CD8-positive, alpha-beta memory T cell (primary cell): Measurements from ENCODE around the gene UBXN10. TPM values are rescaled to one million over a fixed set of nuclear protein-coding genes. Genes with fewer than 3 reads are reported as not detected.

Experiments
- CTCF ChIA-PET: fragments of 350-600 bp; sonication (Branson Sonifier 250); formaldehyde crosslinking; loops from one replicate; lab custom pipeline; 2021; ENCODE audit warnings: antibody characterized with exemption; lab: Charles Lee
- POLR2A ChIA-PET: fragments of 350-600 bp; sonication (Branson Sonifier 250); formaldehyde crosslinking; loops from one replicate; lab custom pipeline; 2021; ENCODE audit warnings: antibody characterized with exemption; lab: Charles Lee
- DNase-seq, 5 donors: peaks; one replicate each; pipeline versions ENCODE4 v3.0.0 to v3.0.0-alpha.2; 2020 to 2022; ENCODE audit warnings: mixed read lengths in 1 of 5
- H3K27ac ChIP-seq: one replicate; pipeline ENCODE4 v1.7.0; 2013; ENCODE audit warnings: low read depth, mild to moderate bottlenecking, low read length, moderate library complexity
- H3K27me3 ChIP-seq: 2 replicates; pipeline ENCODE4 v1.7.0; 2013; ENCODE audit warnings: low read length, mild to moderate bottlenecking; ENCODE audit not compliant: insufficient read depth, poor library complexity, severe bottlenecking
- H3K36me3 ChIP-seq: 2 replicates; pipeline ENCODE4 v1.7.0; 2013; ENCODE audit warnings: mild to moderate bottlenecking, low read length, moderate library complexity; ENCODE audit not compliant: insufficient read depth
- H3K4me1 ChIP-seq: 2 replicates; pipeline ENCODE4 v1.7.0; 2013; ENCODE audit warnings: mild to moderate bottlenecking, low read length, moderate library complexity; ENCODE audit not compliant: insufficient read depth
- H3K4me3 ChIP-seq: 2 replicates; pipeline ENCODE4 v1.7.0; 2013; ENCODE audit warnings: mild to moderate bottlenecking, low read length
- H3K9me3 ChIP-seq: 2 replicates; pipeline ENCODE4 v1.7.0; 2013; ENCODE audit warnings: mild to moderate bottlenecking, low read length
- H3K27ac Mint-ChIP-seq, 8 donors: one replicate each; pipeline ENCODE4 v1.8.0; 2020 to 2021; ENCODE audit warnings: mixed read lengths in 8 of 8, mild to moderate bottlenecking in 6 of 8, inconsistent platforms in 3 of 8, moderate library complexity in 3 of 8
- H3K27me3 Mint-ChIP-seq, 2 donors: one replicate each; pipeline ENCODE4 v1.8.0; 2020 to 2021; ENCODE audit warnings: mixed read lengths in 2 of 2, mild to moderate bottlenecking in 1 of 2, moderate library complexity in 1 of 2
- H3K36me3 Mint-ChIP-seq, 3 donors: one replicate each; pipeline ENCODE4 v1.8.0; 2020 to 2021; ENCODE audit warnings: mixed read lengths in 3 of 3, inconsistent platforms in 1 of 3, mild to moderate bottlenecking in 1 of 3
- H3K4me1 Mint-ChIP-seq, 3 donors: one replicate each; pipeline ENCODE4 v1.8.0; 2020 to 2021; ENCODE audit warnings: mixed read lengths in 3 of 3, inconsistent platforms in 1 of 3, mild to moderate bottlenecking in 1 of 3
- H3K4me3 Mint-ChIP-seq, 7 donors: one replicate each; pipeline ENCODE4 v1.8.0; 2020 to 2021; ENCODE audit warnings: mixed read lengths in 7 of 7, mild to moderate bottlenecking in 6 of 7, moderate library complexity in 4 of 7, inconsistent platforms in 2 of 7
- H3K9me3 Mint-ChIP-seq, 5 donors: one replicate each; pipeline ENCODE4 v1.8.0; 2020 to 2022; ENCODE audit warnings: mixed read lengths in 5 of 5, mild to moderate bottlenecking in 3 of 5, moderate library complexity in 2 of 5, inconsistent platforms in 1 of 5
- polyA plus RNA-seq: library from polyadenylated mRNA; unstranded; fragments of 300-500 nt; fragmentation: Illumina TruSeq; gene quantifications from one replicate; pipeline ENCODE4 v1.2.3, GENCODE V29; 2021
- total RNA-seq, 2 experiments: library from RNA; stranded (reverse); gene quantifications; one replicate each; pipeline ENCODE4 v1.2.3, GENCODE V29; 2021

The UBXN10 gene
- total and polyA plus RNA-seq, 3 experiments from 2014 or later, result 0.38 to 1.4 (median 0.50) TPM

GRCh38 chr1:20169932-20170331 is 16.0 kb upstream of the UBXN10 start:
- POLR2A ChIA-PET, result no interaction called here
- DNase-seq, result no peak
- H3K9me3 Mint-ChIP-seq, result peaks cover 5 to 9% (median 9%) of the 10 kb centered on the region in 5 donors
- Histone ChIP-seq H3K27me3 (no peaks in the 10 kb centered on the region), H3K4me3 (no peak overlapping the region), H3K36me3 (no peaks in the 10 kb centered on the region), H3K27ac (no peak overlapping the region), H3K4me1 (peaks cover 5% of the 10 kb centered on the region), H3K9me3 (no peaks in the 10 kb centered on the region)
- no peak overlapping the region for H3K27ac Mint-ChIP-seq
- H3K4me3 Mint-ChIP-seq, result no peak overlapping the region
- CTCF ChIA-PET, result interaction anchor here (1.3 kb wide), 1 partner anchor 17 kb away, joined by 3 read pairs; no protein-coding TSS in a partner anchor
- H3K4me1 Mint-ChIP-seq, result peaks cover 3 to 5% (median 4%) of the 10 kb centered on the region in 3 donors
- H3K27me3 Mint-ChIP-seq, result peaks cover 9 to 10% of the 10 kb centered on the region in 2 donors
- H3K36me3 Mint-ChIP-seq, result peaks cover 0 to 5% (median 0%) of the 10 kb centered on the region in 3 donors

GRCh38 chr1:20172033-20172590 is 13.8 kb upstream of the UBXN10 start:
- Histone ChIP-seq H3K27ac (no peak overlapping the region), H3K4me1 (peaks cover 5% of the 10 kb centered on the region), H3K4me3 (no peak overlapping the region), H3K9me3 (no peaks in the 10 kb centered on the region), H3K36me3 (no peaks in the 10 kb centered on the region), H3K27me3 (no peaks in the 10 kb centered on the region)
- ChIA-PET CTCF (interaction anchor here (0.8 kb wide), 1 partner anchor 25 kb away, joined by 3 read pairs; no protein-coding TSS in a partner anchor), POLR2A (no interaction called here)
- Mint-ChIP-seq H3K27ac (peak overlapping the region in 1 of 8 donors; percentile 47), H3K4me3 (no peak overlapping the region), H3K36me3 (peaks cover 0 to 1% (median 0%) of the 10 kb centered on the region in 3 donors), H3K27me3 (peaks cover 3 to 4% of the 10 kb centered on the region in 2 donors), H3K9me3 (peaks cover 0 to 2% (median 0%) of the 10 kb centered on the region in 5 donors), H3K4me1 (peaks cover 3 to 5% (median 4%) of the 10 kb centered on the region in 3 donors)
- peak in 1 of 5 donors; percentile 10 for DNase-seq

GRCh38 chr1:20174937-20175666 is 10.8 kb upstream of the UBXN10 start:
- Mint-ChIP-seq H3K9me3 (no peaks in the 10 kb centered on the region), H3K4me1 (peaks cover 3 to 5% (median 4%) of the 10 kb centered on the region in 3 donors), H3K27ac (peak overlapping the region in 1 of 8 donors; percentile 63), H3K4me3 (no peak overlapping the region), H3K27me3 (no peaks in the 10 kb centered on the region), H3K36me3 (peaks cover 0 to 1% (median 0%) of the 10 kb centered on the region in 3 donors)
- Histone ChIP-seq H3K9me3 (no peaks in the 10 kb centered on the region), H3K27me3 (no peaks in the 10 kb centered on the region), H3K36me3 (no peaks in the 10 kb centered on the region), H3K4me1 (peaks cover 5% of the 10 kb centered on the region), H3K27ac (no peak overlapping the region), H3K4me3 (no peak overlapping the region)
- ChIA-PET POLR2A (no interaction called here), CTCF (interaction anchor here (1.9 kb wide), 1 partner anchor 23 kb away, joined by 5 read pairs; no protein-coding TSS in a partner anchor)
- no peak for DNase-seq

- H3K27ac Mint-ChIP-seq, result peak overlapping the region in 3 of 8 donors; percentile 33 to 51 (median 36)
- DNase-seq, result no peak
- ChIA-PET POLR2A (no interaction called here), CTCF (interaction anchor here (1.1 to 2.3 kb wide), 5 partner anchors 11 to 35 kb away, joined by 3 to 6 read pairs (median 4); no protein-coding TSS in a partner anchor)
- H3K9me3 Mint-ChIP-seq, result no peaks in the 10 kb centered on the region
- Histone ChIP-seq H3K4me1 (no peaks in the 10 kb centered on the region), H3K4me3 (no peak overlapping the region), H3K27ac (no peak overlapping the region), H3K27me3 (no peaks in the 10 kb centered on the region), H3K9me3 (no peaks in the 10 kb centered on the region), H3K36me3 (no peaks in the 10 kb centered on the region)
- H3K27me3 Mint-ChIP-seq, result no peaks in the 10 kb centered on the region
- H3K4me3 Mint-ChIP-seq, result no peak overlapping the region
- H3K36me3 Mint-ChIP-seq, result peaks cover 0 to 1% (median 0%) of the 10 kb centered on the region in 3 donors
- H3K4me1 Mint-ChIP-seq, result peaks cover 0 to 7% (median 4%) of the 10 kb centered on the region in 3 donors
These were observed 7.1 kb upstream of the UBXN10 start for GRCh38 chr1:20178634-20179370.

- Mint-ChIP-seq H3K27me3 (no peaks in the 10 kb centered on the region), H3K9me3 (no peaks in the 10 kb centered on the region), H3K36me3 (peaks cover 0 to 1% (median 0%) of the 10 kb centered on the region in 3 donors), H3K4me3 (no peak overlapping the region), H3K27ac (peak overlapping the region in 2 of 8 donors; percentile 33 to 51), H3K4me1 (peaks cover 6 to 15% (median 12%) of the 10 kb centered on the region in 3 donors)
- DNase-seq, result no peak
- H3K27ac ChIP-seq, result no peak overlapping the region
- ChIA-PET CTCF (interaction anchor here (1.1 to 2.3 kb wide), 6 partner anchors 10 to 34 kb away, joined by 3 to 6 read pairs (median 4); no protein-coding TSS in a partner anchor), POLR2A (no interaction called here)
- no peak overlapping the region for H3K4me3 ChIP-seq
- no peaks in the 10 kb centered on the region for H3K9me3 ChIP-seq
- no peaks in the 10 kb centered on the region for H3K27me3 ChIP-seq
- no peaks in the 10 kb centered on the region for H3K36me3 ChIP-seq
- H3K4me1 ChIP-seq, result peaks cover 2% of the 10 kb centered on the region
These were observed 6.3 kb upstream of the UBXN10 start for GRCh38 chr1:20179371-20180128.

- ChIA-PET CTCF (interaction anchor here (1.0 to 2.3 kb wide), 6 partner anchors 9 to 39 kb away, joined by 3 to 6 read pairs (median 4); no protein-coding TSS in a partner anchor), POLR2A (no interaction called here)
- H3K36me3 Mint-ChIP-seq, result peaks cover 0 to 1% (median 0%) of the 10 kb centered on the region in 3 donors
- H3K9me3 Mint-ChIP-seq, result no peaks in the 10 kb centered on the region
- no peaks in the 10 kb centered on the region for H3K36me3 ChIP-seq
- no peak overlapping the region for H3K27ac ChIP-seq
- no peak for DNase-seq
- no peak overlapping the region for H3K27ac Mint-ChIP-seq
- no peak overlapping the region for H3K4me3 Mint-ChIP-seq
- no peaks in the 10 kb centered on the region for H3K27me3 ChIP-seq
- H3K4me1 ChIP-seq, result peaks cover 10% of the 10 kb centered on the region
- H3K4me1 Mint-ChIP-seq, result peaks cover 14 to 22% (median 19%) of the 10 kb centered on the region in 3 donors
- no peaks in the 10 kb centered on the region for H3K9me3 ChIP-seq
- no peaks in the 10 kb centered on the region for H3K27me3 Mint-ChIP-seq
- H3K4me3 ChIP-seq, result no peak overlapping the region
These were observed 5.6 kb upstream of the UBXN10 start for GRCh38 chr1:20180129-20180843.

- H3K27me3 Mint-ChIP-seq, result no peaks in the 10 kb centered on the region
- no peak overlapping the region for H3K4me3 Mint-ChIP-seq
- Histone ChIP-seq H3K4me1 (peaks cover 14% of the 10 kb centered on the region), H3K36me3 (no peaks in the 10 kb centered on the region), H3K27ac (no peak overlapping the region), H3K9me3 (no peaks in the 10 kb centered on the region), H3K27me3 (no peaks in the 10 kb centered on the region), H3K4me3 (no peak overlapping the region)
- CTCF ChIA-PET, result interaction anchor here (1.0 to 2.3 kb wide), 4 partner anchors 15 to 38 kb away, joined by 3 to 6 read pairs (median 5); no protein-coding TSS in a partner anchor
- H3K27ac Mint-ChIP-seq, result no peak overlapping the region
- POLR2A ChIA-PET, result no interaction called here
- H3K9me3 Mint-ChIP-seq, result no peaks in the 10 kb centered on the region
- DNase-seq, result no peak
- peaks cover 0 to 1% (median 0%) of the 10 kb centered on the region in 3 donors for H3K36me3 Mint-ChIP-seq
- H3K4me1 Mint-ChIP-seq, result peaks cover 16 to 25% (median 23%) of the 10 kb centered on the region in 3 donors
These were observed 5.1 kb upstream of the UBXN10 start for GRCh38 chr1:20180844-20181207.
